ENCODE data around the gene NEIL1. TPM values are rescaled to one million over a fixed set of nuclear protein-coding genes. Genes with fewer than 3 reads are reported as not detected.
A peak's percentile ranks its signal among the peaks of the same experiment; 100 is the strongest.
"Not testable (repeated sequence)": the region's sequence is repeated elsewhere in the genome, so short reads cannot be mapped to it uniquely, and the experiment has no call there.

NEIL1 gene
- total RNA-seq, 1 experiment from 2014 or later, result 9.5 TPM

DNA sequence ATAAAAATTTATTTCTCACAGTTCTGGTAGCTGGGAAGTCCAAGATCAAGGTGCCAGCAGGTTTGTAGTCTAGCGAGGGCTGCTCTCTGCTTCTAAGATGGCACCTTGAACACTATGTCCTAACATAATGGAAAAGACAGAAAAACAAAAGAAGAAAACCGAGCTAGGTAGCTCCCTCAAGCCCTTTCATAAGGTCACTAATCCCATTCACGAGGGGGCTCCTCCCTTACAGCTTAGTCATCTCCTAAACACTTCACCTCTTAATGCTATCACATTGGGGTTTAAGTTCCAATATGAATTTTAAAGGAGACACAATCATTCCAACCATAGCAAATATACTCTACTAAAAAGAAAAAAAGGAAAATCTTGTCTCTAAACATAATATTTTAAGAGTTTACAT is 40.7 kb upstream of the NEIL1 start:
- Mint-ChIP-seq H3K4me1 (ENCODE audit: insufficient read depth, unreplicated experiment) (peaks cover 15% of the 10 kb centered on the region), H3K36me3 (ENCODE audit: insufficient read depth, unreplicated experiment) (no peaks in the 10 kb centered on the region), H3K9me3 (ENCODE audit: unreplicated experiment) (peaks cover 6% of the 10 kb centered on the region), H3K4me3 (ENCODE audit: unreplicated experiment) (no peak overlapping the region), H3K27ac (ENCODE audit: low read depth, unreplicated experiment) (no peak overlapping the region), H3K27me3 (ENCODE audit: insufficient read depth, unreplicated experiment) (peaks cover 43% of the 10 kb centered on the region)
- ChIA-PET CTCF (interaction anchor here (0.7 kb wide), 1 partner anchor 61 kb away, joined by 3 read pairs; no protein-coding TSS in a partner anchor), POLR2A (no interaction called here)
- TF ChIP-seq, protein P1, sequence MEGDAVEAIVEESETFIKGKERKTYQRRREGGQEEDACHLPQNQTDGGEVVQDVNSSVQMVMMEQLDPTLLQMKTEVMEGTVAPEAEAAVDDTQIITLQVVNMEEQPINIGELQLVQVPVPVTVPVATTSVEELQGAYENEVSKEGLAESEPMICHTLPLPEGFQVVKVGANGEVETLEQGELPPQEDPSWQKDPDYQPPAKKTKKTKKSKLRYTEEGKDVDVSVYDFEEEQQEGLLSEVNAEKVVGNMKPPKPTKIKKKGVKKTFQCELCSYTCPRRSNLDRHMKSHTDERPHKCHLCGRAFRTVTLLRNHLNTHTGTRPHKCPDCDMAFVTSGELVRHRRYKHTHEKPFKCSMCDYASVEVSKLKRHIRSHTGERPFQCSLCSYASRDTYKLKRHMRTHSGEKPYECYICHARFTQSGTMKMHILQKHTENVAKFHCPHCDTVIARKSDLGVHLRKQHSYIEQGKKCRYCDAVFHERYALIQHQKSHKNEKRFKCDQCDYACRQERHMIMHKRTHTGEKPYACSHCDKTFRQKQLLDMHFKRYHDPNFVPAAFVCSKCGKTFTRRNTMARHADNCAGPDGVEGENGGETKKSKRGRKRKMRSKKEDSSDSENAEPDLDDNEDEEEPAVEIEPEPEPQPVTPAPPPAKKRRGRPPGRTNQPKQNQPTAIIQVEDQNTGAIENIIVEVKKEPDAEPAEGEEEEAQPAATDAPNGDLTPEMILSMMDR (IDR thresholded peaks at IDR 0.05; ENCODE audit: unreplicated experiment), result no peak
- intact Hi-C loops (cut with micrococcal nuclease), result loop anchor here (10.0 kb wide), 2 partner anchors 101 to 281 kb away; partner anchors contain the start of genes C15orf39 and PPCDC
- no peak for DNase-seq (ENCODE audit: unreplicated experiment)
- BruUV-seq (replicated peaks), result no TSS peak

DNA sequence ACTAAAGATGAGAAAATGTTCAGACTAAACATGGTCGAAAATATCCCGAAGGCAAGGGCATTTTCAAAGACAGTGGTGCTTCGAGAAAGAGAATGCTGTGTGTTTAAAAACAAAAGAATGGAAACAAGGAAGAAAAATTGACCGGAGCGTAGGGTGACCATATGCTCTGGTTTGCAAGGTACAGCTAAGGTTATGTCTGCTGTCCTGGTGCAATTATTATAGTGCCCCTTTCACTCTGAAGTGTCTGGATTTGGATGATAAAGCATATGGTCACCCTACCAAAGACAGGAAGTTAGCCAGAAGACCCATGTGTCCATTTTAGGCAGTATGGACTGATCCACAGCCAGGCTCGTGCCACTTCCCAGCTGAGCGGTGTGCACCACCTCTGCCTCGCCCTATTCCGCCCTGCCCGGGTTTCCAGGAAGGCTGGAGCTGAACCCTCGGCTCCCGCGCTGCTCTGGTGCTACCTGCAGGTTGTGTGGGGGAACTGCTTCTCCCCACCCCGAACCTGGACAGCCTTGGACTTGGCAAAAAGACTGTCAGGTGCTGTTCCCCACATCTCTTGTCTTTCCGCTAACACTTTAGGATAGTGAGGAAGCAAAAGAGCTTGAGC is 39.0 kb upstream of the NEIL1 start:
- no peaks in the 10 kb centered on the region for H3K36me3 Mint-ChIP-seq (ENCODE audit: insufficient read depth, unreplicated experiment)
- intact Hi-C loops (cut with micrococcal nuclease), result loop anchor here (10.0 kb wide), 2 partner anchors 103 to 283 kb away; partner anchors contain the start of genes C15orf39 and PPCDC
- H3K4me1 Mint-ChIP-seq (ENCODE audit: insufficient read depth, unreplicated experiment), result peaks cover 15% of the 10 kb centered on the region
- H3K27me3 Mint-ChIP-seq (ENCODE audit: insufficient read depth, unreplicated experiment), result peaks cover 43% of the 10 kb centered on the region
- TF ChIP-seq, protein P1 (IDR thresholded peaks at IDR 0.05; ENCODE audit: unreplicated experiment), result peak; percentile 57
- no peak overlapping the region for H3K4me3 Mint-ChIP-seq (ENCODE audit: unreplicated experiment)
- POLR2A ChIA-PET, result no interaction called here
- BruUV-seq (replicated peaks), result no TSS peak
- peak; percentile 61 for DNase-seq (ENCODE audit: unreplicated experiment)
- CTCF ChIA-PET, result interaction anchor here (0.7 to 0.8 kb wide), 3 partner anchors 520 to 539 kb away, joined by 3 to 5 read pairs (median 3); no protein-coding TSS in a partner anchor
- H3K27ac Mint-ChIP-seq (ENCODE audit: low read depth, unreplicated experiment), result no peak overlapping the region
- H3K9me3 Mint-ChIP-seq (ENCODE audit: unreplicated experiment), result peaks cover 10% of the 10 kb centered on the region

DNA sequence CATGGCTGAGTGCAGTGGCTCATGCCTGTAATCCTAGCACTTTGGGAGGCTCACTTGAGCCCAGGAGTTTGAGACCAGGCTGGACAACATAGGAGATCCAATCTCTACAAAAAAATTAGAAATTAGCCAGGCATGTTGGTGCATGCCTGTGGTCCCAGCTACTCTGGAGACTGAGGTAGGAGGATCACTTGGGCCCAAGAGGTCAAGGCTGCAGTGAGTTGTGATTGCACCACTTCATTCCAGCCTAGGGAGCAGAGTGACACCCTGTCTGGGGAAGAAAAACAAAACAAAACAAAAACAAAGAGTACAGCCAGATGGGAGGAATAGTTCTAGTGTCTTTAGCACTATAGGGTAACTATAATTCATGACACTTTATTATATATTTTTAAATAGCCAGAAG is 37.1 kb upstream of the NEIL1 start:
- Mint-ChIP-seq H3K9me3 (ENCODE audit: unreplicated experiment) (peaks cover 10% of the 10 kb centered on the region), H3K27ac (ENCODE audit: low read depth, unreplicated experiment) (no peak overlapping the region), H3K4me3 (ENCODE audit: unreplicated experiment) (no peak overlapping the region), H3K4me1 (ENCODE audit: insufficient read depth, unreplicated experiment) (peaks cover 15% of the 10 kb centered on the region), H3K36me3 (ENCODE audit: insufficient read depth, unreplicated experiment) (no peaks in the 10 kb centered on the region), H3K27me3 (ENCODE audit: insufficient read depth, unreplicated experiment) (peaks cover 32% of the 10 kb centered on the region)
- TF ChIP-seq, protein P1 (IDR thresholded peaks at IDR 0.05; ENCODE audit: unreplicated experiment), result no peak
- ChIA-PET CTCF (no interaction called here), POLR2A (no interaction called here)
- no TSS peak for BruUV-seq (replicated peaks)
- DNase-seq (ENCODE audit: unreplicated experiment), result no peak
- intact Hi-C loops (cut with micrococcal nuclease), result loop anchor here (10.0 kb wide), 2 partner anchors 105 to 285 kb away; partner anchors contain the start of genes C15orf39 and PPCDC

- H3K36me3 Mint-ChIP-seq (ENCODE audit: insufficient read depth, unreplicated experiment); H3K27me3 Mint-ChIP-seq (ENCODE audit: insufficient read depth, unreplicated experiment); CTCF ChIA-PET; BruUV-seq (replicated peaks); POLR2A ChIA-PET; H3K27ac Mint-ChIP-seq (ENCODE audit: low read depth, unreplicated experiment); intact Hi-C loops (cut with micrococcal nuclease); H3K4me3 Mint-ChIP-seq (ENCODE audit: unreplicated experiment): not testable (repeated sequence)
- H3K9me3 Mint-ChIP-seq (ENCODE audit: unreplicated experiment), result peaks cover 10% of the 10 kb centered on the region
- DNase-seq (ENCODE audit: unreplicated experiment), result peak; percentile 47
- peaks cover 13% of the 10 kb centered on the region for H3K4me1 Mint-ChIP-seq (ENCODE audit: insufficient read depth, unreplicated experiment)
These were observed 34.3 kb upstream of the NEIL1 start for GRCh38 chr15:75312548-75312947.

Measured in MCF 10A (cell line).